Fibroblast of lung (primary cell): Measurements from ENCODE around the gene CEACAM5.

Experiments
- EZH2 ChIP-seq: IDR thresholded peaks from 2 replicates; pipeline ENCODE4 v1.5.1; 2012; ENCODE audit warnings: low read length, control low read depth, mild to moderate bottlenecking; ENCODE audit errors: missing control alignments
- TF ChIP-seq, protein P1 (sequence below), 2 donors: IDR thresholded peaks in 1 of 2; conservative IDR thresholded peaks in 1 of 2; 1 replicate in 1 of 2; 2 replicates in 1 of 2; pipeline ENCODE4 v1.5.1; 2011 to 2012; ENCODE audit warnings: low read length in 2 of 2, control low read depth in 1 of 2, inconsistent platforms in 1 of 2, low read depth in 1 of 2, mild to moderate bottlenecking in 1 of 2

DNA sequence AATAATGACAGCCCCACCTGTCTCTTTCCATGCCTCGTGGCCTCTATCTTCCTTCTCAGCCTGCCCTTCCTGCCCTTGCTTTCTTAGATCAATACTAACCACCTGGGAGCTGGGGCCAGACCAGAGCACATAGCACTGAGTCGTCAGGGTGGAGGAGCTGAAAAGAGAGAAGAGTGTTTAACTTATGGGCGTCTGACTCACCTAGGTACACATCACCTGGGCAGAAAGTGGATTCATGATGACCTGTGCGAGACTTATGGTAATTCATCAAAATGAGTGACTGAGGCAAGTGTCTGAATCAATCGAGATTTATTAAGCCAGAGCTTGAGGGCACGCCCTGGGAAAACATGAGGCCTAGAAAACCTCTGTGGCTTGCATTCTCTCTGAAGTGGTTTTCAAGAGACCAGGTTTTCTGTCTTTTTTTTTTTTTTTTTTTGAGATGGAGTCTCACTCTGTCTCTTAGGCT lies 66.1 kb downstream of the CEACAM5 start:
- TF ChIP-seq, protein P1, sequence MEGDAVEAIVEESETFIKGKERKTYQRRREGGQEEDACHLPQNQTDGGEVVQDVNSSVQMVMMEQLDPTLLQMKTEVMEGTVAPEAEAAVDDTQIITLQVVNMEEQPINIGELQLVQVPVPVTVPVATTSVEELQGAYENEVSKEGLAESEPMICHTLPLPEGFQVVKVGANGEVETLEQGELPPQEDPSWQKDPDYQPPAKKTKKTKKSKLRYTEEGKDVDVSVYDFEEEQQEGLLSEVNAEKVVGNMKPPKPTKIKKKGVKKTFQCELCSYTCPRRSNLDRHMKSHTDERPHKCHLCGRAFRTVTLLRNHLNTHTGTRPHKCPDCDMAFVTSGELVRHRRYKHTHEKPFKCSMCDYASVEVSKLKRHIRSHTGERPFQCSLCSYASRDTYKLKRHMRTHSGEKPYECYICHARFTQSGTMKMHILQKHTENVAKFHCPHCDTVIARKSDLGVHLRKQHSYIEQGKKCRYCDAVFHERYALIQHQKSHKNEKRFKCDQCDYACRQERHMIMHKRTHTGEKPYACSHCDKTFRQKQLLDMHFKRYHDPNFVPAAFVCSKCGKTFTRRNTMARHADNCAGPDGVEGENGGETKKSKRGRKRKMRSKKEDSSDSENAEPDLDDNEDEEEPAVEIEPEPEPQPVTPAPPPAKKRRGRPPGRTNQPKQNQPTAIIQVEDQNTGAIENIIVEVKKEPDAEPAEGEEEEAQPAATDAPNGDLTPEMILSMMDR (conservative IDR thresholded peaks at IDR 0.05 in 1 of 2, IDR thresholded peaks at IDR 0.05 in 1 of 2; ENCODE audit: low read depth in 1 of 2, low read length in 2 of 2): no peak
- no peak for TF ChIP-seq EZH2
